NOMO-1 treated with DMSO at 0.1 percent for 48 hours (cell line): Measurements from ENCODE around the gene KRTAP25-1.

Source experiments
- DNase-seq: peaks from one replicate; lab custom pipeline; 2025; ENCODE audit not compliant: unreplicated experiment; lab: John Stamatoyannopoulos, UW

The KRTAP25-1 gene

GRCh38 chr21:30251781-30252180 lies 37.5 kb downstream of the KRTAP25-1 start:
- DNase-seq = no peak

- no peak for DNase-seq
These were observed 39.4 kb downstream of the KRTAP25-1 start for GRCh38 chr21:30249936-30250335.

GRCh38 chr21:30248844-30249243 lies 40.5 kb downstream of the KRTAP25-1 start:
- DNase-seq = no peak

- no peak for DNase-seq
These were observed 44.3 kb downstream of the KRTAP25-1 start for GRCh38 chr21:30245061-30245460.

- DNase-seq = no peak
These were observed 45.6 kb downstream of the KRTAP25-1 start for GRCh38 chr21:30243691-30244090.

- no peak for DNase-seq
These were observed 48.7 kb downstream of the KRTAP25-1 start for GRCh38 chr21:30240661-30241060.
